Activated CD4-positive, alpha-beta T cell treated with anti-CD3 and anti-CD28 coated beads for 24 hours (primary cell): ENCODE measurements around the gene TGOLN2.
"Not testable (repeated sequence)": the region's sequence is repeated elsewhere in the genome, so short reads cannot be mapped to it uniquely, and the experiment has no call there.

Experiments used
- DNase-seq, 2 donors: peaks; one replicate each; pipeline ENCODE4 v3.0.0-alpha.2; 2020; ENCODE audit warnings: low read depth in 2 of 2

Gene TGOLN2

DNA sequence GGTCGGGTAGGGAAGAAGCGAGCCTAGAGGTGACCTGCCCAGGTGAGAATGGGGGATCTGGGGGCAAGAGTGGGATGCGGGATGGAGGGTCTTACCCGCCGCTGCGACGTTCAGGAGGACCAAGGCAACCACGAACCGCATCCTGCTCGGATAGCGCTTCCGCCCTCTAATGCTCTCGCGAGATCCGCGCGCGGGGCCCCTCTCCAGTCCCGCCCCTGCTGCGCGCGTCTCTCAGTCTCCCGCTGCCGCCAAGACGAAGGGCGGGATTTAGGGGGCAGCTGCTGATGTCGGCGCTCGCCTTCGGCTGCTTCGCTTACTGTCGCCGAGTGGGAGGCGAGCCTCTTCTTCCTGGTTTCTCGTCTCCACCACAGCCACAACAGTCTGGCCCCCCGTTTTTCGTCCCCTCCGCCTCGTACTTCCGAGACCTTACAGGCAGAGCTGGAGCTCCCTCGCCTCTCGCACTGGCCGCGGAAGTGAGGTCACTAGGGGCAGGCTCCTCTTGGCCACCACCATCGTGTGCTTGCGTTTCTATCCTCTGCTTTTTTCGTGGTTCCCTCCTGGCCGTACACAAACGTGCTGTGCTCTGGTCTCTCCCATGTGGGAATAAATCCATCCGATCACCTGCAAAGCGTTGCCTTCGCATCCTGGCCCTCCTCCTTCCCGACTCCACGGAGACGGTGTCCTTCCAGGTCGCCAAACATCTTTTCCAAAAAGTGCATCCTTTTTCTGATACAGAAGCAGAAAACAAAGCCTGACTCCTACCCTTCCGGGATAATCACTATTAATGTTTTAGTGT, at the start of gene TGOLN2:
TSS of gene TGOLN2 (minus strand) at position 168 of the 796 bp plus-strand sequence. CDS start at position 141, 27 bp downstream.
- peak; percentile 86 to 92 for DNase-seq

DNA sequence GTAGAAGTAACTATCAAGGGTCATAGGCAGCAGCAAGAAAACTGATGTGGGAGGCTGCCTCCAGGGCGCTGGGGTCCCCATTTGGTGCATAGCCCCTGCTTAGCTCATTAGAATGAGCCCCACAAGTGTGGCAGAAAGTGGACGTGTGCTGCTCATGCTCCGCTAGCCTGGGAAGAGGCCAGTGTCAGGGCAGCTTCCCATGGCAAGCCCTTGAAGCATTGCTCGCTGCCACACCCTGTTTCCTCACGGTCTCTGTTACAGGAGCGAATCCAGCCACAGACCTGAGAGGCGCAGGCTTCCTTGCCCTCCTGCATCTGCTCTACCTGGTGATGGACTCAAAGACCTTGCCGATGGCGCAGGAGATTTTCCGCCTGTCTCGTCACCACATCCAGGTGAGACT, 49.3 kb upstream of the TGOLN2 start:
- no peak for DNase-seq

GRCh38 chr2:85376291-85377065, 48.7 kb upstream of the TGOLN2 start:
- no peak for DNase-seq

DNA sequence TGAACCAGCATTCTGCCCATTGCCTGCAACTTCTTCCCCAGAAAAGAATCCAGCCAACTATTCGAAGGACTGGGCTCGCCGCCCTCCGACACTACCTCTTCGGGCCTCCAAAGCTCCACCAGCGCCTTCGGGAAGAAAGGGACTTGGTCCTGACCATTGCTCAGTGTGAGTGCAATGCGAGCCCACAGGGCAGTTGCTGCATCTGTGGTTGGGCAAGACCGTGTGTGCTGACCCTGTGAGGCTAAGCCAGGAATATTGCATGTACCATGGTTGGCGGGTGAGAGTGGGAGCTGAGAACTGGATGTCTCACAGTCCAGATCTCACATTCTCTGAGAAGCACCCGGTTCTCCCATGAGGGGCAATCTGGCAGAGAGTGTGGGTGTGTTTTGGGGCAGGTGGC, 43.3 kb upstream of the TGOLN2 start:
- DNase-seq = no peak

GRCh38 chr2:85369500-85369899, 41.7 kb upstream of the TGOLN2 start:
- DNase-seq = no peak

DNA sequence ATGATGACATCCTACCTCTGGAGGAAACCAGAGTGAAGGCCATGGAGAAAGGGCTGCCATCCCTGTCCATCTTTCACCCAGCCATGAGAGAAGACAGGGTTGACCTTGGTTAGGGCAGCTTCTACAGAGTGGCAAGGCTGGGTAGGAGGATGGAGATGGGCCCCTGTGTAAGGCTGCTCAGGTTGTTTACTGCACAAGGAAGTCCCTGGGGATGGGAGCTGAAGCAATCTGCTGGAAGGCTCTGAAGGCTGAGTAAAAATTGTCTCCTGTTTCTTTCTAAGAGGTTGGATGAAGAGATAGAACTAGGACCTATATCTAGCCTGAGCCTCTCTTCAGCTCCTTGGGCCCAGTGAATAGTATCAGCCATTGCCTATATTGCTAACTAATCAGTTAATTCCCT, 41.1 kb upstream of the TGOLN2 start:
- no peak for DNase-seq

DNA sequence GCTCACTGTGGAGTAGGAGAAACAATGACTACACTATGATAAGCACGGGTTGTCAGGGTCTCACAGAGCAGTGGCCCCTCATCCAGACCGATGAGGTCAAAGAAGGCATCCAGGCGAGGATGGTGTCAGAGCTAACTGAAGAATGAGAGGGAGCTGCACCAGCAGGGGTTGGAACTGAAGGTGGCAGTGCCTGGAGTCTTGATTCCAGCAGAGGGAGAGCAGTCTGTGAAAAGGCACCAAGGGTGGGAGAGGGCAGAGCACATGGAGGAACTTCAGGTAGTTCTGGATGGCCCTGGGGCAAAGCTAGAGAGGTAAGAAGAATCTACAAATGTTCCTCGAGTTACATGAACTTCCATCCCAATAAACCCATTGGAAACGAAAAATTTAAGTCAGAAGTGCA, 39.4 kb upstream of the TGOLN2 start:
- no peak for DNase-seq

- DNase-seq = not testable (repeated sequence)
Observed at GRCh38 chr2:85362653-85363387, 35.0 kb upstream of the TGOLN2 start.

GRCh38 chr2:85357736-85358135, 29.9 kb upstream of the TGOLN2 start:
- DNase-seq = no peak

DNA sequence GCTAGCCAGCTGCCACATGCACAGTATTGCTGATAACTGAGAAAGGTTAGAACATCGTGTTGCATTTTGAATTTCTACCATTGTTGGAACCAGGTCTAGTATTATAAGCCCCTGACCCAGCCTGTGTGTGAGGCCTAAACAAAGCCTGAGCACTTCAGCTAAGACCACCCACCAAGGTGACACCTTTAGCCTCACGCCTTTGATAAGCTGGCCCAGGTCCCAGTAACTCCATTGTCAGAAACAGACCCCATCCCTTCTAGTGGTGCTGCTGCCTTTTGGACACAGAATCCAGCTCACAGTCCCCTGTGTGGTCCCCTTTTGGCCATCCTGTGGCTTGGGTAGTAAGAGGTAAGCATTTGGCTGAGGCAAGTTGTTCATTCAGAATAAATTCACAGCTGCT, 28.4 kb upstream of the TGOLN2 start:
- no peak for DNase-seq

DNA sequence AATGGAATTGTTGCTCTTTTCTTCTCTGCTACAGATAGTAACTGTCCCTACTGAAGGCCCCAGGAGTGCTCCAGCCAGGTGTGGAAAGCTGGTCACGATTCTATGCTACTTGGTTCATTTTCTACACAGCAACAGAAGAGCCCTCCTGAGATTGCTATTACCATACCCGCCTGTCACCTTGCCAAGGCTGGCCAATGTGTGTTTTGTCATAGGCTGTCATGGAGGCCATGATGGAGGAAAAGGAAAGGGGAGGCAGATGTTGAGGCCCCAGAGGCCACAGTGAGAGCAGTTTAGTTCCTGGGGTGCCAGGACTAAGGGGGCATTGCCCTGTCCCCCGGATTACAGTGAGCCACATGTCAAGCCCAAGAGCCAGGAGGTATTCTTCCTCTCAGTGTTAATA, 27.7 kb upstream of the TGOLN2 start:
- no peak for DNase-seq

GRCh38 chr2:85355073-85355410, 27.3 kb upstream of the TGOLN2 start:
- DNase-seq = no peak

GRCh38 chr2:85354286-85355072, 26.7 kb upstream of the TGOLN2 start, which contains the start of the genes ELMOD3 and RETSAT:
Gene ELMOD3 (plus strand): TSS chr2:85354769. CDS start chr2:85357199, 2,430 bp downstream.
Gene RETSAT (minus strand): TSS chr2:85354528. CDS start chr2:85354507, 21 bp downstream.
- peak; percentile 93 for DNase-seq

DNA sequence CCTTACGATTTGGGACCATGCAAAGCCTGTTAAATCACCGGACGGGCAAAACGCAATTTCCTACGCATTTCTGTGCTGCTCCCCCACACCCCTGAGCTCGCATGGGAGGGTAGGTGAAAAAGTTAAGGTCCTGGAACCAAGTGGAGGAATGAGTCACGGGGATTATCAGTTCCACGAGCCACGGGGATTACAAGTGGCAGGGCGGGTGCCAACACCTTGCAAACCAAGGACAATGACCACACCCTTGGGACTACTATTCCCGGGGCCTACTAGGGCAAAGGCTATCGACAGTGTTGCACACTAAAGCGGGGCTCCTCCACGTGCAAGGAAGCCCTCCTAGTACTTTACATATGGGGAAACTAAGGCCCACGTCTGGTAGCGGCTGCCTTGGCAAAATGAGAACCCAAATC, 26.1 kb upstream of the TGOLN2 start:
- no peak for DNase-seq

GRCh38 chr2:85347599-85347998, 19.8 kb upstream of the TGOLN2 start:
- DNase-seq = no peak

DNA sequence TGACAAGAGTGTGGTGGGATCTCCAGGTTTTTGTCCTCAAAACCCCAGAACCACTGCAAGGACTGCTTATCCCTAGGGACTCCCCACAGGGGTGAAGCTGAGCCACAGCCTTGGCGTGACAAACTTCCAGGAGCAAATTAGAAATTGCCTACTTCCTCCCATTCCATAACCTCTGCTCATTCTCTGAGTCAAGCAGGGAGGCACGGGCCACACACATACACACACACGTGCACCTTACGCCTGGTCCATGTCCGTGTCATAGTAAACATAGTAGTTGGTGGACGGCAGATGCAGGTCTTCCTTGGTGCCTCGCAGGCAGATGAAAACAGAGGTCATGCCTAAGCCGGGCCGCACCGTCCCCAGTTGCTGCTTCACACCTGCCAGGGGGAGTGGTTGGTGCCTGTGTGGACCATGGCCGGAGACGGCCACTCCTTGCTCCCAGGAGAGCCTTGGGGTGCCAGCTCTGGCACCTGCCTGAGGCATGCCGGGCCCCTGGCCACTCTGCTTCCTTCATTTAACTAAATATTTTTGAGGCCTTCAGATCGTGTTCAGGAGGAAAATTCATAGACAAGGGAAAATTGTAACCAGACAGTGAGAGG, 16.7 kb upstream of the TGOLN2 start:
- no peak for DNase-seq

DNA sequence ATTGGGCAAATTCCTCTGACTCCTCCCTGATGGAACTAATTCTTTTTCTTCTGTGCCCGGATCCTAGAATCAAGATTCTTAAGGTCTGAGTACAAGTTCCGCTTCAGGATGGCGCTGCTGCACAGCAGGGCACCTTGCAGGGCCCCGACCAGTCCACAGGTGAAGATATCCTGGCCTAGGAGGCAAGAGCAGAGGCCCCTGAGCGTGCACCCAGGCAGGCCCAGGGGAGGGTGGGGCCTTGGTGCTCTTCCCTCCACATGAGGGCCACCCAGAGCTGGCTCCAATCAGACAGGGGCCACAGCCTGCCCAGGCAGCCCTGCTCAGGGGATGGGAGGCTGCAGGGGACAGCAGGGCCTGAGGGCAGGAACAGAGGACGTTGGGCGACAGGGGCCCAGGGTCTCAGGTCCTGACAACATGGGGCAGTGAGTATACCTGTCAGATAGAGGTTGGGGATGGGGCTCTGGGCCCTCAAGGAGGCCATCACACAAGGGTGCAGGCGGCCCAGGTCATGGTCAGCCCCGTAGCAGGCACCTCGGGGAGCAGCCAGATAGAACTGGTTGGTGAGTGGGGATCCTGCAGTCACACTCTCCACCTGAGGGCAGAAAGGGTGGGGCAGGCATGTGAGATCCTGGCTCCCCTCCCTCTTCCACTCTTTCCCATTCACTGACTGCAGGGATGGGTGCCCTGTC, 15.6 kb upstream of the TGOLN2 start:
- not testable (repeated sequence) for DNase-seq

DNA sequence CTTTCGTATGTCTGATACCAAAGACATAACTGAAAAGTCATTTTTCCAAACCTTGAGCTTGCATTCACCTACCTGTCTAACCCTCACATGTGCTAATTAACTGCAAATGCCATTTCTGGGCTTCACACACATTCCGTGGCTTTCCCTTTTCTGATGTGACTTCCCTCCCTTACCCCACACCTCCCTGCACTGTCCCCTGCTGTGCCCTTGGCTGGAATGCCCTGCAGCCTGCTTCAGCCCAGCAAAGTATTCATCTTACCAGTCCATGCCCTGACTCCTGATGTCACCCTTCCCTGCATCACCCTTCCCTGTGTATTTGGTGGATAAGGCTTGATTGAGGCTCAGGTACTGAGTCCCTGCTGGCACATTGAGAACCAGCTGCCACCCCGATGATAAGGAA, 14.4 kb upstream of the TGOLN2 start:
- no peak for DNase-seq

DNA sequence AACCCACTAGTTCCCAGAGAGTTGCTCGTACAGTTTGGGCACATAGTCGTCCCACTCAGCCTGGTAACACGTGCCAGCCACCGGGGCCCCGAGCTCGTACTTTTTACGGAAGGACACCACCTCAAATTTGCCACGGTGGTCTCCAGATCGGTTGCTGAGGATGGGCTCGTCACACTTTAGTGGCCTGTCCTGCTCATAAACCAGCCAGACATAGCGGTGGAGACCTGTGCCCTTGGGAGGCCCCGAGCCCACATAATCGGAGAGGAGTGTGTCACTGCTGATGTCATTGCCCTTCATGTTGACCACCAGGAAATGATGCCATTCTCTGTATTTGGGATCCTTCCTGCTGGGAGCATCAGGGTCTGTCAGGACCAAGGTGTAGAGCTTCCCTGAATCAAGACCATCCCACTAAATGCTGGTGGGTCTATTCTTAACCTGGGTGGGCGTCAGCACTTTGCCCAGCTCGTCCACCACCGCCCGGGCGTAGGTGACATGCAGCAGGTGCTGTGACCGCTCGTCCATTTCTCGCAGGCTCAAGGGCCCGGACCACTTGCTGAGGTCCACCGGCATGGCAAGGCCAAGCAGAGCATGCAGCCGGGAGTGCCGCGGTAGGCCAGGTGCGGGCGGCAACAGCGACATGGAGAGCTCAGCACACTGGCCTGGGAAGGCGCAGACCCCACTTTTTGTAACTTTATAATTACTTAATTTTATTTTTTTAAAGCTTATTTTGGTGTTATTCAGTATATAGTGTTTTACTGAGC, 13.7 kb upstream of the TGOLN2 start:
- no peak for DNase-seq
